ENCODE results near the gene PAK3.

- no peak for TF ChIP-seq EZH2phosphoT487 (IDR thresholded peaks at IDR 0.05; ENCODE audit: insufficient read depth, low read depth)
- no peak for TF ChIP-seq EZH2 (IDR thresholded peaks at IDR 0.05; ENCODE audit: insufficient read depth, poor library complexity, severe bottlenecking)
These were observed 48.4 kb upstream of the PAK3 start for GRCh38 chrX:111047575-111047974.
